GM19455 (cell line): ENCODE measurements around the gene LAMB2.

ENCODE experiments used
- ATAC-seq: cut with Tn5 transposase; IDR thresholded peaks from one replicate; pipeline ENCODE4 v1.9.1; 2021; ENCODE audit not compliant: unreplicated experiment

Gene LAMB2

GRCh38 chr3:49132437-49133225 lies at the start of gene LAMB2:
Gene LAMB2 (minus strand): TSS chr3:49133050. CDS start chr3:49132867, 183 bp downstream.
- ATAC-seq: no peak

GRCh38 chr3:49181351-49181750 lies 48.5 kb upstream of the LAMB2 start:
- ATAC-seq: no peak

- ATAC-seq: no peak
Observed at GRCh38 chr3:49180116-49180515, 47.3 kb upstream of the LAMB2 start.

- ATAC-seq: no peak
Observed at GRCh38 chr3:49177073-49177472, 44.2 kb upstream of the LAMB2 start.

- no peak for ATAC-seq
Observed at GRCh38 chr3:49175530-49175929, 42.7 kb upstream of the LAMB2 start.

GRCh38 chr3:49174397-49174985 lies 41.6 kb upstream of the LAMB2 start:
- no peak for ATAC-seq

- no peak for ATAC-seq
Observed at GRCh38 chr3:49173792-49174170, 40.9 kb upstream of the LAMB2 start.

- ATAC-seq: no peak
Observed at GRCh38 chr3:49173116-49173791, 40.4 kb upstream of the LAMB2 start.

- ATAC-seq: no peak
Observed at GRCh38 chr3:49172551-49173041, 39.7 kb upstream of the LAMB2 start.

- no peak for ATAC-seq
Observed at GRCh38 chr3:49171775-49172500, 39.1 kb upstream of the LAMB2 start.

- ATAC-seq: peak; percentile 56
Observed at GRCh38 chr3:49171119-49171774, 38.4 kb upstream of the LAMB2 start, which contains the start of gene KLHDC8B. Gene KLHDC8B (plus strand): TSS chr3:49171598. CDS start chr3:49172770, 1,172 bp downstream.

GRCh38 chr3:49170744-49171118 lies 37.9 kb upstream of the LAMB2 start:
- ATAC-seq: no peak

GRCh38 chr3:49166752-49167556 lies 34.1 kb upstream of the LAMB2 start:
- no peak for ATAC-seq

GRCh38 chr3:49165771-49166751 lies 33.2 kb upstream of the LAMB2 start, which contains the start of gene CCDC71:
Gene CCDC71 (minus strand): TSS chr3:49166331. CDS start chr3:49164208, 2,123 bp downstream.
- ATAC-seq: peak; percentile 58

GRCh38 chr3:49164983-49165720 lies 32.3 kb upstream of the LAMB2 start:
- no peak for ATAC-seq

- no peak for ATAC-seq
Observed at GRCh38 chr3:49163609-49164008, 30.8 kb upstream of the LAMB2 start.

- ATAC-seq: no peak
Observed at GRCh38 chr3:49162751-49163419, 30.0 kb upstream of the LAMB2 start.
